Measurements from ENCODE around the gene KRTAP5-1. TPM values are rescaled to one million over a fixed set of nuclear protein-coding genes. Genes with fewer than 3 reads are reported as not detected.

Gene KRTAP5-1
- total and polyA plus RNA-seq, 7 donors = not detected

GRCh38 chr11:1565173-1565903 is 19.7 kb downstream of the KRTAP5-1 start:
- TF ChIP-seq POLR2AphosphoS5 (IDR thresholded peaks at IDR 0.05) (no peak), EP300 (IDR thresholded peaks at IDR 0.05) (no peak), POLR2A (IDR thresholded peaks at IDR 0.05) (no peak)
- TF ChIP-seq, protein P1, sequence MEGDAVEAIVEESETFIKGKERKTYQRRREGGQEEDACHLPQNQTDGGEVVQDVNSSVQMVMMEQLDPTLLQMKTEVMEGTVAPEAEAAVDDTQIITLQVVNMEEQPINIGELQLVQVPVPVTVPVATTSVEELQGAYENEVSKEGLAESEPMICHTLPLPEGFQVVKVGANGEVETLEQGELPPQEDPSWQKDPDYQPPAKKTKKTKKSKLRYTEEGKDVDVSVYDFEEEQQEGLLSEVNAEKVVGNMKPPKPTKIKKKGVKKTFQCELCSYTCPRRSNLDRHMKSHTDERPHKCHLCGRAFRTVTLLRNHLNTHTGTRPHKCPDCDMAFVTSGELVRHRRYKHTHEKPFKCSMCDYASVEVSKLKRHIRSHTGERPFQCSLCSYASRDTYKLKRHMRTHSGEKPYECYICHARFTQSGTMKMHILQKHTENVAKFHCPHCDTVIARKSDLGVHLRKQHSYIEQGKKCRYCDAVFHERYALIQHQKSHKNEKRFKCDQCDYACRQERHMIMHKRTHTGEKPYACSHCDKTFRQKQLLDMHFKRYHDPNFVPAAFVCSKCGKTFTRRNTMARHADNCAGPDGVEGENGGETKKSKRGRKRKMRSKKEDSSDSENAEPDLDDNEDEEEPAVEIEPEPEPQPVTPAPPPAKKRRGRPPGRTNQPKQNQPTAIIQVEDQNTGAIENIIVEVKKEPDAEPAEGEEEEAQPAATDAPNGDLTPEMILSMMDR (IDR thresholded peaks at IDR 0.05) = no peak
- no peak overlapping the region for H3K4me3 ChIP-seq
- peak; percentile 62 for DNase-seq
- 85 to 86% methylated on average over 28 of the region's 28 CpGs for WGBS, 2 donors
- H3K4me1 ChIP-seq = peaks cover 0 to 77% (median 54%) of the 10 kb centered on the region in 4 donors
- peaks cover 0 to 18% (median 9%) of the 10 kb centered on the region in 4 donors for H3K36me3 ChIP-seq
- intact Hi-C loops (cut with DNase I) = no loop called here
- no peaks in the 10 kb centered on the region for H3K27me3 ChIP-seq
- H3K27ac ChIP-seq = peak overlapping the region; percentile 40 to 99 (median 72)
- H3K9me3 ChIP-seq = no peaks in the 10 kb centered on the region

DNA sequence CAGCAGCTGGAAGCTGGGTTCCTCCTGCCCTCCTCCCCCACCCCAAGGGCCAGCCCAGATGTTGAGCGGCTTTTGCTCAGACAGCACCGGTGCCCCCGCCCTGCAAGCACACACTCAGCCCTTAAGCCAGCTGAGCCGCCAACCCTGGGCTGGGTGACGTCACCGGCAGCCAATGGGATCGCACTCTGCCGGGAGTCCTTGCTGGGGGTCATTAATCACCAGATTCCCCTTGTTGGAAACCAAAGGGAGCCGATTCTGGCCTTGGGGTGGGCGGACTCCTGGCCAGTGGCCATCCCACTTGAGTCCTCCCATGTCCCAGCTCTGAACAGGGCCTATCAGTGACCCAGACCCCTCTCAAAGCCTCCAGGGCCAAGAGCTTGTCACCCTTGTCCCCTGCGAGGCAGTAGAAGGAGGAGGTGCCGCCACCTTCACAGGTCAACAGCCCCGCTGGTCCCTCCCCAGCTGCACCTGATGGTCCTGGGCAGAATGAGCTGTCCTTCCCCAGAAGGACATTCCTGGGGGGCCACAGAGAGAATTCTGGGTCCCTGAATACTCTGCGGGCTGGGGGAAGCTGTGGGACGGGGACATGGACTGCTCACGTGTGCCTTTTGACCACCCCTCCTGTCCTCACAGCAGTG is 20.4 kb downstream of the KRTAP5-1 start:
- peaks cover 0 to 77% (median 54%) of the 10 kb centered on the region in 4 donors for H3K4me1 ChIP-seq
- H3K27me3 ChIP-seq = no peaks in the 10 kb centered on the region
- H3K27ac ChIP-seq = peak overlapping the region; percentile 40 to 99 (median 72)
- no peaks in the 10 kb centered on the region for H3K9me3 ChIP-seq
- 36 to 39% methylated on average over 16 of the region's 16 CpGs for WGBS, 2 donors
- peak; percentile 92 for DNase-seq
- peak overlapping the region in 1 of 4 donors; percentile 13 for H3K4me3 ChIP-seq
- intact Hi-C loops (cut with DNase I) = no loop called here
- H3K36me3 ChIP-seq = peaks cover 0 to 21% (median 9%) of the 10 kb centered on the region in 4 donors
- TF ChIP-seq POLR2AphosphoS5 (IDR thresholded peaks at IDR 0.05) = peak in 2 of 4 donors; percentile 32 to 75
- TF ChIP-seq POLR2A (IDR thresholded peaks at IDR 0.05) = no peak
- TF ChIP-seq, protein P1 (IDR thresholded peaks at IDR 0.05) = no peak

DNA sequence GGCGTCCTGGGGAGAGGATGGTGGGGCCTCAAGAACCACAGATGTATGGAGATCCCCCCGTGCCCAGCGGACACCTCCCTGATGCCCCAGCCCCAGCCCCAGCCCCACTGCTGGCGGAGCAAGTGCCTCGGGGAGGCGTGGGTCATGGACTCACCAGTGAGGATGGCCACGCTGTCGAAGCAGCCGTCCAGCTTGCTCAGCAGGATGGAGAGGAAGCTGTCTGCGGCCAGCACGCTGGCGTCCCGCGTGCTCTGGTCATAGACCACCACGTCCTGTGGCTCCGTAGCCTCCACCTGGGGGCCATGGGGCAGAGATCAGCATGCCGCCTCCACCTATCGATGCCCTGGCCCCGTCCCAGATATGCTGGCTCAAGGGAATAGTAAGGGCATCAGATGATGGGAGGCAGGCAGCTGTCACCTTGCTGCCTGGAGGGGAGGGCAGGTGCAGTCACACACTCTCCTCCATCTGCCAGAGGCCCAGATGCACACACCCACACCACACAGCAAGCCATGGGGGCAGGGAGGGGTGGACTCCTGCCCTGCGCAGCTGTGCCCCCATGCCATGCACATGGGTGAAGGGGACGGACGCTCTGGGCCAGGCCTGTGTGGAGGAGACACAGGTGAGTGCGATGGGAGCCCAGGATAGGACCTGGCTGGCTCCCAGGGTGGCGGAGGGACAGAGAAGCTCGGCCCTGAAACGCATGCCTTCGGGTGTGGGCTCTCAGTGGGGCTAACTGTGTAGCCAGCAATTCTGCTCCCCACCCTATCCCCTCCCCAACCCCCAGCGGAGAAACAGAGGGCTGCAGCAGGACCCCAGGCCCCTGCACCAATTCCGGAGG is 21.2 kb downstream of the KRTAP5-1 start:
- H3K4me1 ChIP-seq = peaks cover 0 to 77% (median 58%) of the 10 kb centered on the region in 4 donors
- no peak for DNase-seq
- no peaks in the 10 kb centered on the region for H3K9me3 ChIP-seq
- H3K36me3 ChIP-seq = peaks cover 0 to 21% (median 9%) of the 10 kb centered on the region in 4 donors
- peak overlapping the region in 1 of 4 donors; percentile 13 for H3K4me3 ChIP-seq
- WGBS, 2 donors = 81 to 83% methylated on average over 29 of the region's 29 CpGs
- H3K27ac ChIP-seq = peak overlapping the region in 3 of 4 donors; percentile 60 to 99 (median 85)
- TF ChIP-seq EP300 (IDR thresholded peaks at IDR 0.05) (no peak), POLR2AphosphoS5 (IDR thresholded peaks at IDR 0.05) (no peak), POLR2A (IDR thresholded peaks at IDR 0.05) (no peak)
- TF ChIP-seq, protein P1 (IDR thresholded peaks at IDR 0.05) = no peak
- H3K27me3 ChIP-seq = no peaks in the 10 kb centered on the region
- intact Hi-C loops (cut with DNase I) = no loop called here

- Histone ChIP-seq H3K4me3 (no peak overlapping the region), H3K9me3 (no peaks in the 10 kb centered on the region), H3K4me1 (peaks cover 0 to 77% (median 59%) of the 10 kb centered on the region in 4 donors), H3K36me3 (peaks cover 0 to 21% (median 9%) of the 10 kb centered on the region in 4 donors), H3K27me3 (no peaks in the 10 kb centered on the region), H3K27ac (peak overlapping the region in 2 of 4 donors; percentile 85 to 99)
- WGBS, 2 donors = 81% methylated on average over 12 of the region's 12 CpGs
- intact Hi-C loops (cut with DNase I) = no loop called here
- TF ChIP-seq POLR2AphosphoS5 (IDR thresholded peaks at IDR 0.05) = no peak
- TF ChIP-seq EP300 (IDR thresholded peaks at IDR 0.05) = no peak
- no peak for TF ChIP-seq POLR2A (IDR thresholded peaks at IDR 0.05)
- TF ChIP-seq, protein P1 (IDR thresholded peaks at IDR 0.05) = no peak
- no peak for DNase-seq
Observed at GRCh38 chr11:1563149-1563638, 21.9 kb downstream of the KRTAP5-1 start.

Data from sigmoid colon (tissue), 7 donors.